SJSA1 (cell line): ENCODE data around the gene GP9. TPM values are rescaled to one million over a fixed set of nuclear protein-coding genes. Genes with fewer than 3 reads are reported as not detected.
"Not testable (repeated sequence)": the region's sequence is repeated elsewhere in the genome, so short reads cannot be mapped to it uniquely, and the experiment has no call there.

ENCODE experiments used
- DNase-seq, 2 experiments: peaks; one replicate each; pipeline ENCODE4 v3.0.0-alpha.2; 2015 to 2020; ENCODE audit warnings: low spot score in 2 of 2, low read depth in 1 of 2
- H3K27ac ChIP-seq: fragments of 250-450 bp; sonication (Bioruptor Pico); 2 replicates; pipeline ENCODE4 v1.5.1; 2020; ENCODE audit warnings: mild to moderate bottlenecking, moderate library complexity
- H3K27me3 ChIP-seq: fragments of 250-450 bp; sonication (Bioruptor Pico); replicated peaks from 2 replicates; pipeline ENCODE4 v1.5.1; 2020; ENCODE audit warnings: mild to moderate bottlenecking, moderate library complexity
- H3K36me3 ChIP-seq: fragments of 250-450 bp; sonication (Bioruptor Pico); 2 replicates; pipeline ENCODE4 v1.5.1; 2020; ENCODE audit warnings: mild to moderate bottlenecking
- H3K4me1 ChIP-seq: fragments of 250-450 bp; sonication (Bioruptor Pico); replicated peaks from 2 replicates; pipeline ENCODE4 v1.6.1; 2021; ENCODE audit warnings: mild to moderate bottlenecking
- H3K4me3 ChIP-seq: fragments of 250-450 bp; sonication (Bioruptor Pico); 2 replicates; pipeline ENCODE4 v1.5.1; 2020; ENCODE audit warnings: mild to moderate bottlenecking
- H3K9me3 ChIP-seq: fragments of 250-450 bp; sonication (Bioruptor Pico); replicated peaks from 2 replicates; pipeline ENCODE4 v1.5.1; 2020; ENCODE audit warnings: mild to moderate bottlenecking
- total RNA-seq: library from RNA; depleted of rRNA; stranded (reverse); fragments of >200 nt; shearing (Covaris generic); gene quantifications from 2 replicates; pipeline ENCODE4 v1.2.3, GENCODE V29; 2014

GP9 gene
- total RNA-seq, 1 experiment from 2014 or later, result not detected

GRCh38 chr3:129061888-129062834 is 1.6 kb downstream of the GP9 start:
- no peaks in the 10 kb centered on the region for H3K9me3 ChIP-seq
- DNase-seq, result no peak
- no peak overlapping the region for H3K27ac ChIP-seq
- no peak overlapping the region for H3K4me3 ChIP-seq
- H3K27me3 ChIP-seq, result no peaks in the 10 kb centered on the region
- H3K36me3 ChIP-seq, result no peaks in the 10 kb centered on the region
- no peaks in the 10 kb centered on the region for H3K4me1 ChIP-seq

- H3K27ac ChIP-seq, result no peak overlapping the region
- H3K27me3 ChIP-seq, result no peaks in the 10 kb centered on the region
- H3K4me3 ChIP-seq, result no peak overlapping the region
- no peaks in the 10 kb centered on the region for H3K4me1 ChIP-seq
- no peaks in the 10 kb centered on the region for H3K9me3 ChIP-seq
- no peaks in the 10 kb centered on the region for H3K36me3 ChIP-seq
- DNase-seq, result no peak
Observed at GRCh38 chr3:129063091-129063640, 2.6 kb downstream of the GP9 start.

- no peak overlapping the region for H3K27ac ChIP-seq
- H3K4me3 ChIP-seq, result no peak overlapping the region
- no peaks in the 10 kb centered on the region for H3K36me3 ChIP-seq
- H3K4me1 ChIP-seq, result no peaks in the 10 kb centered on the region
- H3K9me3 ChIP-seq, result no peaks in the 10 kb centered on the region
- H3K27me3 ChIP-seq, result no peaks in the 10 kb centered on the region
- DNase-seq, result no peak
Observed at GRCh38 chr3:129063841-129064482, 3.4 kb downstream of the GP9 start.

GRCh38 chr3:129065016-129065719 is 4.6 kb downstream of the GP9 start:
- Histone ChIP-seq H3K27ac (no peak overlapping the region), H3K9me3 (no peaks in the 10 kb centered on the region), H3K4me1 (no peaks in the 10 kb centered on the region), H3K27me3 (no peaks in the 10 kb centered on the region), H3K4me3 (no peak overlapping the region), H3K36me3 (no peaks in the 10 kb centered on the region)
- DNase-seq, result no peak

GRCh38 chr3:129065720-129066073 is 5.1 kb downstream of the GP9 start:
- H3K4me3 ChIP-seq, result no peak overlapping the region
- no peaks in the 10 kb centered on the region for H3K36me3 ChIP-seq
- no peak for DNase-seq
- H3K4me1 ChIP-seq, result no peaks in the 10 kb centered on the region
- H3K9me3 ChIP-seq, result no peaks in the 10 kb centered on the region
- H3K27me3 ChIP-seq, result no peaks in the 10 kb centered on the region
- H3K27ac ChIP-seq, result no peak overlapping the region

- not testable (repeated sequence) for DNase-seq, H3K36me3 ChIP-seq, H3K27ac ChIP-seq, H3K27me3 ChIP-seq, H3K9me3 ChIP-seq, H3K4me3 ChIP-seq, H3K4me1 ChIP-seq
Observed at GRCh38 chr3:129067719-129068118, 7.1 kb downstream of the GP9 start.

- Histone ChIP-seq H3K9me3 (no peaks in the 10 kb centered on the region), H3K36me3 (no peaks in the 10 kb centered on the region), H3K27ac (no peak overlapping the region), H3K27me3 (no peaks in the 10 kb centered on the region), H3K4me3 (no peak overlapping the region), H3K4me1 (no peaks in the 10 kb centered on the region)
- no peak for DNase-seq
Observed at GRCh38 chr3:129068291-129068886, 7.8 kb downstream of the GP9 start.

GRCh38 chr3:129069313-129070085 is 8.9 kb downstream of the GP9 start:
- not testable (repeated sequence) for DNase-seq, H3K27ac ChIP-seq, H3K9me3 ChIP-seq, H3K4me3 ChIP-seq, H3K4me1 ChIP-seq, H3K36me3 ChIP-seq, H3K27me3 ChIP-seq

GRCh38 chr3:129070086-129070885 is 9.7 kb downstream of the GP9 start:
- DNase-seq, result no peak
- H3K4me3 ChIP-seq, result no peak overlapping the region
- no peaks in the 10 kb centered on the region for H3K36me3 ChIP-seq
- no peaks in the 10 kb centered on the region for H3K4me1 ChIP-seq
- H3K9me3 ChIP-seq, result no peaks in the 10 kb centered on the region
- H3K27ac ChIP-seq, result no peak overlapping the region
- no peaks in the 10 kb centered on the region for H3K27me3 ChIP-seq

- H3K4me1 ChIP-seq, result peaks cover 7% of the 10 kb centered on the region; the same call in 1 of the 2 replicates
- DNase-seq, result no peak
- no peaks in the 10 kb centered on the region for H3K9me3 ChIP-seq
Observed at GRCh38 chr3:129077222-129077621, 16.6 kb downstream of the GP9 start.

GRCh38 chr3:129078510-129078909 is 17.9 kb downstream of the GP9 start:
- no peak for DNase-seq
- no peaks in the 10 kb centered on the region for H3K9me3 ChIP-seq
- H3K36me3 ChIP-seq, result no peaks in the 10 kb centered on the region
- peaks cover 7% of the 10 kb centered on the region; the same call in 1 of the 2 replicates for H3K4me1 ChIP-seq
- no peak overlapping the region for H3K4me3 ChIP-seq
- no peak overlapping the region for H3K27ac ChIP-seq
- H3K27me3 ChIP-seq, result no peaks in the 10 kb centered on the region

More at GRCh38 chr3:129077222-129077621, 16.6 kb downstream of the GP9 start:
- no peaks in the 10 kb centered on the region for H3K27me3 ChIP-seq
- no peak overlapping the region for H3K4me3 ChIP-seq
- no peak overlapping the region for H3K27ac ChIP-seq
- H3K36me3 ChIP-seq, result no peaks in the 10 kb centered on the region

GRCh38 chr3:129081503-129081902 is 20.9 kb downstream of the GP9 start:
- no peaks in the 10 kb centered on the region for H3K36me3 ChIP-seq
- no peaks in the 10 kb centered on the region for H3K9me3 ChIP-seq
- H3K27ac ChIP-seq, result no peak overlapping the region
- peaks cover 7% of the 10 kb centered on the region; the same call in 1 of the 2 replicates for H3K4me1 ChIP-seq
- H3K27me3 ChIP-seq, result no peaks in the 10 kb centered on the region
- DNase-seq, result no peak
- no peak overlapping the region for H3K4me3 ChIP-seq
